Prostate gland (tissue), 2 donors: ENCODE measurements around the gene MBLAC1.

Experiments
- CTCF ChIP-seq, 4 experiments: fragments of 200-600 bp in 2 of 4; fragments of 450-650 bp in 2 of 4; sonication (generic) in 2 of 4; IDR thresholded peaks; 1 replicate in 3 of 4; 2 replicates in 1 of 4; pipeline ENCODE4 v1.5.1; 2016 to 2019; ENCODE audit warnings: antibody characterized with exemption in 4 of 4, mild to moderate bottlenecking in 2 of 4, moderate library complexity in 2 of 4
- POLR2A ChIP-seq: fragments of 450-650 bp; IDR thresholded peaks from one replicate; pipeline ENCODE4 v1.6.1; 2016; ENCODE audit warnings: antibody characterized with exemption, mild to moderate bottlenecking

DNA sequence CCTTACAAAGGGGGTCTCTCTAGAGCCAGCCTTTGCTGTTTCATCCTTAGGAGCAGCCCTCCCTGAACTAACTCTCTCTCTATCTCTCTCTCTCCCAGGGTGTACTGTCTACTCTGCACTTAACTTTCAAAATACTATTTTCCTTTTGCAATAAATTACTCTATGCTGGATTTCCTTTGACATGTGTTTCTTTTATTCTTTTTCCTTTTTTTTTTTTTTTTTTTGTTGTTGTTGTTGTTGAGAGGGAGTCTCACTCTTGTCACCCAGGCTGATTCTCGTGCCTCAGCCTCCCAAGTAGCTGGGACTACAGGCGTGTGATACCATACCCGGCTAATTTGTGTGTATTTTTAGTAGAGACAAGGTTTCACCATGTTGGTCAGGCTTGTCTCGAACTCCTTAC lies 43.8 kb upstream of the MBLAC1 start:
- TF ChIP-seq CTCF (IDR thresholded peaks at IDR 0.05), result no peak
- TF ChIP-seq POLR2A, result no peak
